ENCODE data around the gene FRAS1.

The FRAS1 gene

GRCh38 chr4:78136109-78137081, 79.3 kb downstream of the FRAS1 start:
- TF ChIP-seq, protein P1, sequence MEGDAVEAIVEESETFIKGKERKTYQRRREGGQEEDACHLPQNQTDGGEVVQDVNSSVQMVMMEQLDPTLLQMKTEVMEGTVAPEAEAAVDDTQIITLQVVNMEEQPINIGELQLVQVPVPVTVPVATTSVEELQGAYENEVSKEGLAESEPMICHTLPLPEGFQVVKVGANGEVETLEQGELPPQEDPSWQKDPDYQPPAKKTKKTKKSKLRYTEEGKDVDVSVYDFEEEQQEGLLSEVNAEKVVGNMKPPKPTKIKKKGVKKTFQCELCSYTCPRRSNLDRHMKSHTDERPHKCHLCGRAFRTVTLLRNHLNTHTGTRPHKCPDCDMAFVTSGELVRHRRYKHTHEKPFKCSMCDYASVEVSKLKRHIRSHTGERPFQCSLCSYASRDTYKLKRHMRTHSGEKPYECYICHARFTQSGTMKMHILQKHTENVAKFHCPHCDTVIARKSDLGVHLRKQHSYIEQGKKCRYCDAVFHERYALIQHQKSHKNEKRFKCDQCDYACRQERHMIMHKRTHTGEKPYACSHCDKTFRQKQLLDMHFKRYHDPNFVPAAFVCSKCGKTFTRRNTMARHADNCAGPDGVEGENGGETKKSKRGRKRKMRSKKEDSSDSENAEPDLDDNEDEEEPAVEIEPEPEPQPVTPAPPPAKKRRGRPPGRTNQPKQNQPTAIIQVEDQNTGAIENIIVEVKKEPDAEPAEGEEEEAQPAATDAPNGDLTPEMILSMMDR (IDR thresholded peaks at IDR 0.05; ENCODE audit: insufficient read depth, missing control alignments) = no peak
- no peak for FAIRE-seq

DNA sequence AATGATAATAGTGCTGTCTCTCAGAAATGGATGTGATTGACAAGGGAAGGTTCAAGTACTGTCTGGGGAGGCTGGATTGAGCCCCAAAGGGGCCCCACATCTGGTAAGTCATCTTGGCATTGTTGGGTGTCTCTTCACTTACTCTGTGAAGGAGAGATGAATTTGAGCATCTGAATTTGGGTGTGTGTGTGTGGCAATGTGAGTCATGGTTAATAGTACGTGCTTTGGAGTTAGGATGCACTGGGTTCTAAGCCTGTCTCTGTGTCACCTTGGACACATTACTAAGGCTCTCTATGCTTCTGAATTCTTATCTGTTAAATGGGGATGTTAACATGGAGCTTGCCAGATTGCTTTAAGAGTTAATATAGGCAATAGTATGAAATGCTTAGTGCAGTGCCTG, 80.4 kb downstream of the FRAS1 start:
- DNase-seq (ENCODE audit: insufficient read length, low spot score) (no peak), FAIRE-seq (no peak)

More at GRCh38 chr4:78136109-78137081, 79.3 kb downstream of the FRAS1 start:
- DNase-seq (ENCODE audit: insufficient read length, low spot score) = no peak

GRCh38 chr4:78138252-78138651, 81.1 kb downstream of the FRAS1 start:
- TF ChIP-seq, protein P1 (IDR thresholded peaks at IDR 0.05; ENCODE audit: insufficient read depth, missing control alignments) = no peak
- DNase-seq (ENCODE audit: insufficient read length, low spot score) (no peak), FAIRE-seq (no peak)

More for the DNA sequence above, 80.4 kb downstream of the FRAS1 start:
- TF ChIP-seq, protein P1 (IDR thresholded peaks at IDR 0.05; ENCODE audit: insufficient read depth, missing control alignments) = no peak

DNA sequence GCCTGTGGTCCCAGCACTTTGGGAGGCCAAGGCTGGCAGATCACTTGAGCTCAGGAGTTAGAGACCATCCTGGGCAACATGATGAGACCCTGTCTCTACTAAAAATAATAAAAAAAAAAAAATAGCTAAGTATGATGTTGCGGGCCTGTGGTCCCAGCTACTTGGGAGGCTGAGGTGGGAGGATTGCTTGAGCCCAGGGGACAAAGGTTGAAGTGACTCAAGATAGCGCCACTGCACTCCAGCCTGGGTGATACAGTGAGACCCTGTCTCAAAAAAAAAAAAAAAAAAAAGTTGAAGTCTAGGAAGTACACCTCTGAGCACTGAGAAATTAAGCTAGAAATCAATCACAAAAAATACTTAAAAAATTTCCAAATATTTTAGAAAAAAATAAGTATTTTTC, 86.5 kb downstream of the FRAS1 start:
- TF ChIP-seq, protein P1 (IDR thresholded peaks at IDR 0.05; ENCODE audit: insufficient read depth, missing control alignments) = no peak
- FAIRE-seq (no peak), DNase-seq (ENCODE audit: insufficient read length, low spot score) (no peak)

DNA sequence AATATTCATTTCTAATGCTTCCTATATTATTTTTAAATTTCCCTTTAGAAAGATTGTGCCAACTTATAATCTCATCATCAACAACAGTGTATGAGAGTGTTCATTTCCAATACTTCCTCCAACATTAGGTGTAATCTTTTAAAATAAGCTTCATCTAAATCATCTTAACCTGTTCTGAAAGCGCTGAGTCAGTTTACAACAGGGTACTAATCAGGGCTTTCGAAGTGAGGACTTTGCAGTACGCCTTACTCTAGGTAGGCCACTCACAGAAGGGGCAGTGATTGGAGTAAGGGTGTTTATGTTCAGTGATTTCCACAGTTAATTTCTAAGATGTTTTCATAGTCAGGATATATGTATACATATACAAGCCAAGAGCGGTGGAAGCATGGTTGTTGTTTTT, 87.9 kb downstream of the FRAS1 start:
- TF ChIP-seq, protein P1 (IDR thresholded peaks at IDR 0.05; ENCODE audit: insufficient read depth, missing control alignments) = no peak
- no peak for DNase-seq (ENCODE audit: insufficient read length, low spot score)
- no peak for FAIRE-seq

GRCh38 chr4:78145622-78146021, 88.5 kb downstream of the FRAS1 start:
- FAIRE-seq = no peak
- TF ChIP-seq, protein P1 (IDR thresholded peaks at IDR 0.05; ENCODE audit: insufficient read depth, missing control alignments) = no peak
- DNase-seq (ENCODE audit: insufficient read length, low spot score) = no peak

All from D721Med (cell line).